ENCODE data around the gene NFATC1.

NFATC1 gene

DNA sequence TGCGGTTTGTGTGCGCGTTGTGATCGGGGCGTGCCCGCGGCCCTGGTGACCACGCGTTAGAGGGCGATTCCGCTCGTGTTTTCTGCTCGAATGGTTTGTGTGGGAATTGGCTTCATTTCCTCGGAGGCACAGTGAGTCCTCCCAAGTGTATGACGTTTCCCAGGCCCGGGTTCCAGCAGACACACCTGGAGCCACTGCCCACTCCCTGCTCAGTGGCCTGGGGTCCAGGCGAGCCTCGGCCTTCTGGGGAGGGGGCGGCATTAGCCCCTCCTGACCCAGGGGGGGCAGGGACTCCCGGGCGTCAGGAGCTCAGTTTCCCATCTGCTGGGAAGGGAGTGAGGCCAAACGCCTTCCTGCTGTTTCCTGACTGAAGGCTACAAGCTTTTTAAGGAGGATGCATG is 92.1 kb downstream of the NFATC1 start:
- ATAC-seq = no peak
- no peak for TF ChIP-seq ARNTL (CRISPR knock-in tag; IDR thresholded peaks at IDR 0.05; ENCODE audit: borderline replicate concordance, low read depth)
- no peak for TF ChIP-seq ISL1 (CRISPR knock-in tag; IDR thresholded peaks at IDR 0.05)
- no peak for TF ChIP-seq ZNF70 (CRISPR knock-in tag; IDR thresholded peaks at IDR 0.05)
- TF ChIP-seq SNAI2 (CRISPR knock-in tag; IDR thresholded peaks at IDR 0.05) = no peak

GRCh38 chr18:79488311-79489050 is 92.8 kb downstream of the NFATC1 start:
- no peak for ATAC-seq
- TF ChIP-seq, protein P1, sequence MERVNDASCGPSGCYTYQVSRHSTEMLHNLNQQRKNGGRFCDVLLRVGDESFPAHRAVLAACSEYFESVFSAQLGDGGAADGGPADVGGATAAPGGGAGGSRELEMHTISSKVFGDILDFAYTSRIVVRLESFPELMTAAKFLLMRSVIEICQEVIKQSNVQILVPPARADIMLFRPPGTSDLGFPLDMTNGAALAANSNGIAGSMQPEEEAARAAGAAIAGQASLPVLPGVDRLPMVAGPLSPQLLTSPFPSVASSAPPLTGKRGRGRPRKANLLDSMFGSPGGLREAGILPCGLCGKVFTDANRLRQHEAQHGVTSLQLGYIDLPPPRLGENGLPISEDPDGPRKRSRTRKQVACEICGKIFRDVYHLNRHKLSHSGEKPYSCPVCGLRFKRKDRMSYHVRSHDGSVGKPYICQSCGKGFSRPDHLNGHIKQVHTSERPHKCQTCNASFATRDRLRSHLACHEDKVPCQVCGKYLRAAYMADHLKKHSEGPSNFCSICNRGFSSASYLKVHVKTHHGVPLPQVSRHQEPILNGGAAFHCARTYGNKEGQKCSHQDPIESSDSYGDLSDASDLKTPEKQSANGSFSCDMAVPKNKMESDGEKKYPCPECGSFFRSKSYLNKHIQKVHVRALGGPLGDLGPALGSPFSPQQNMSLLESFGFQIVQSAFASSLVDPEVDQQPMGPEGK (CRISPR knock-in tag; IDR thresholded peaks at IDR 0.05; ENCODE audit: borderline replicate concordance) = no peak
- no peak for TF ChIP-seq ZNF565 (CRISPR knock-in tag; conservative IDR thresholded peaks at IDR 0.05; ENCODE audit: low read depth)
- TF ChIP-seq ISL1 (CRISPR knock-in tag; IDR thresholded peaks at IDR 0.05) = no peak
- TF ChIP-seq ARNTL (CRISPR knock-in tag; IDR thresholded peaks at IDR 0.05; ENCODE audit: borderline replicate concordance, low read depth) = no peak
- no peak for TF ChIP-seq TOX (CRISPR knock-in tag; IDR thresholded peaks at IDR 0.05; ENCODE audit: borderline replicate concordance)
- no peak for TF ChIP-seq BACH2 (CRISPR knock-in tag; IDR thresholded peaks at IDR 0.05; ENCODE audit: borderline replicate concordance)
- TF ChIP-seq SNAI2 (CRISPR knock-in tag; IDR thresholded peaks at IDR 0.05) = no peak
- no peak for TF ChIP-seq TCF4 (CRISPR knock-in tag; IDR thresholded peaks at IDR 0.05; ENCODE audit: borderline replicate concordance)
- no peak for TF ChIP-seq ZNF70 (CRISPR knock-in tag; IDR thresholded peaks at IDR 0.05)
- TF ChIP-seq ZNF8 (CRISPR knock-in tag; IDR thresholded peaks at IDR 0.05) = no peak
- TF ChIP-seq, protein P2, sequence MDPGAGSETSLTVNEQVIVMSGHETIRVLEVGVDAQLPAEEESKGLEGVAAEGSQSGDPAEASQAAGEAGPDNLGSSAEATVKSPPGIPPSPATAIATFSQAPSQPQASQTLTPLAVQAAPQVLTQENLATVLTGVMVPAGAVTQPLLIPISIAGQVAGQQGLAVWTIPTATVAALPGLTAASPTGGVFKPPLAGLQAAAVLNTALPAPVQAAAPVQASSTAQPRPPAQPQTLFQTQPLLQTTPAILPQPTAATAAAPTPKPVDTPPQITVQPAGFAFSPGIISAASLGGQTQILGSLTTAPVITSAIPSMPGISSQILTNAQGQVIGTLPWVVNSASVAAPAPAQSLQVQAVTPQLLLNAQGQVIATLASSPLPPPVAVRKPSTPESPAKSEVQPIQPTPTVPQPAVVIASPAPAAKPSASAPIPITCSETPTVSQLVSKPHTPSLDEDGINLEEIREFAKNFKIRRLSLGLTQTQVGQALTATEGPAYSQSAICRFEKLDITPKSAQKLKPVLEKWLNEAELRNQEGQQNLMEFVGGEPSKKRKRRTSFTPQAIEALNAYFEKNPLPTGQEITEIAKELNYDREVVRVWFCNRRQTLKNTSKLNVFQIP (CRISPR knock-in tag; IDR thresholded peaks at IDR 0.05; ENCODE audit: borderline replicate concordance, low read depth) = no peak
- TF ChIP-seq CSDC2 (CRISPR knock-in tag; IDR thresholded peaks at IDR 0.05) = no peak
- no peak for TF ChIP-seq GLIS3 (CRISPR knock-in tag; IDR thresholded peaks at IDR 0.05)
- TF ChIP-seq TSHZ2 (CRISPR knock-in tag; IDR thresholded peaks at IDR 0.05) = no peak
- TF ChIP-seq ZC3H10 (CRISPR knock-in tag; IDR thresholded peaks at IDR 0.05) = no peak
- TF ChIP-seq CREB5 (CRISPR knock-in tag; IDR thresholded peaks at IDR 0.05; ENCODE audit: low read depth) = no peak
- no peak for TF ChIP-seq RARB (CRISPR knock-in tag; IDR thresholded peaks at IDR 0.05)
- TF ChIP-seq ZFP30 (CRISPR knock-in tag; IDR thresholded peaks at IDR 0.05) = no peak
- TF ChIP-seq, protein P3, sequence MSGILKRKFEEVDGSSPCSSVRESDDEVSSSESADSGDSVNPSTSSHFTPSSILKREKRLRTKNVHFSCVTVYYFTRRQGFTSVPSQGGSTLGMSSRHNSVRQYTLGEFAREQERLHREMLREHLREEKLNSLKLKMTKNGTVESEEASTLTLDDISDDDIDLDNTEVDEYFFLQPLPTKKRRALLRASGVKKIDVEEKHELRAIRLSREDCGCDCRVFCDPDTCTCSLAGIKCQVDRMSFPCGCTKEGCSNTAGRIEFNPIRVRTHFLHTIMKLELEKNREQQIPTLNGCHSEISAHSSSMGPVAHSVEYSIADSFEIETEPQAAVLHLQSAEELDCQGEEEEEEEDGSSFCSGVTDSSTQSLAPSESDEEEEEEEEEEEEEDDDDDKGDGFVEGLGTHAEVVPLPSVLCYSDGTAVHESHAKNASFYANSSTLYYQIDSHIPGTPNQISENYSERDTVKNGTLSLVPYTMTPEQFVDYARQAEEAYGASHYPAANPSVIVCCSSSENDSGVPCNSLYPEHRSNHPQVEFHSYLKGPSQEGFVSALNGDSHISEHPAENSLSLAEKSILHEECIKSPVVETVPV (CRISPR knock-in tag; IDR thresholded peaks at IDR 0.05) = no peak
